GM19438 (cell line): Measurements from ENCODE around the gene MSH2.
A peak's percentile ranks its signal among the peaks of the same experiment; 100 is the strongest.
"Not testable (repeated sequence)": the region's sequence is repeated elsewhere in the genome, so short reads cannot be mapped to it uniquely, and the experiment has no call there.

Experiments used
- ATAC-seq: cut with Tn5 transposase; IDR thresholded peaks from one replicate; pipeline ENCODE4 v1.9.1; 2021; ENCODE audit warnings: low read depth; ENCODE audit not compliant: unreplicated experiment

The MSH2 gene

DNA sequence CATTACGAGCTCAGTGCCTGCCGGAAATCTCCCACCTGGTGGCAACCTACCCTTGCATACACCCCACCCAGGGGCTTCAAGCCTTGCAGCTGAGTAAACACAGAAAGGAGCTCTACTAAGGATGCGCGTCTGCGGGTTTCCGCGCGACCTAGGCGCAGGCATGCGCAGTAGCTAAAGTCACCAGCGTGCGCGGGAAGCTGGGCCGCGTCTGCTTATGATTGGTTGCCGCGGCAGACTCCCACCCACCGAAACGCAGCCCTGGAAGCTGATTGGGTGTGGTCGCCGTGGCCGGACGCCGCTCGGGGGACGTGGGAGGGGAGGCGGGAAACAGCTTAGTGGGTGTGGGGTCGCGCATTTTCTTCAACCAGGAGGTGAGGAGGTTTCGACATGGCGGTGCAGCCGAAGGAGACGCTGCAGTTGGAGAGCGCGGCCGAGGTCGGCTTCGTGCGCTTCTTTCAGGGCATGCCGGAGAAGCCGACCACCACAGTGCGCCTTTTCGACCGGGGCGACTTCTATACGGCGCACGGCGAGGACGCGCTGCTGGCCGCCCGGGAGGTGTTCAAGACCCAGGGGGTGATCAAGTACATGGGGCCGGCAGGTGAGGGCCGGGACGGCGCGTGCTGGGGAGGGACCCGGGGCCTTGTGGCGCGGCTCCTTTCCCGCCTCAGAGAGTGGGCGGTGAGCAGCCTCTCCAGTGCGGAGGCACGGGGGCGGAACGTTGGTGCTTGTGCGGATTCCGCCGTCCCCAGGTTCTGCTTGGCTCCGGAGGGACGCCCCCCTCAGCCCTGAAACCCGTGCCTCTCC lies at the start of gene MSH2:
MSH2 (plus strand) TSS at position 352 of the 804 bp plus-strand sequence; CDS start at position 388, 36 bp downstream.
- ATAC-seq, result peak; percentile 93

DNA sequence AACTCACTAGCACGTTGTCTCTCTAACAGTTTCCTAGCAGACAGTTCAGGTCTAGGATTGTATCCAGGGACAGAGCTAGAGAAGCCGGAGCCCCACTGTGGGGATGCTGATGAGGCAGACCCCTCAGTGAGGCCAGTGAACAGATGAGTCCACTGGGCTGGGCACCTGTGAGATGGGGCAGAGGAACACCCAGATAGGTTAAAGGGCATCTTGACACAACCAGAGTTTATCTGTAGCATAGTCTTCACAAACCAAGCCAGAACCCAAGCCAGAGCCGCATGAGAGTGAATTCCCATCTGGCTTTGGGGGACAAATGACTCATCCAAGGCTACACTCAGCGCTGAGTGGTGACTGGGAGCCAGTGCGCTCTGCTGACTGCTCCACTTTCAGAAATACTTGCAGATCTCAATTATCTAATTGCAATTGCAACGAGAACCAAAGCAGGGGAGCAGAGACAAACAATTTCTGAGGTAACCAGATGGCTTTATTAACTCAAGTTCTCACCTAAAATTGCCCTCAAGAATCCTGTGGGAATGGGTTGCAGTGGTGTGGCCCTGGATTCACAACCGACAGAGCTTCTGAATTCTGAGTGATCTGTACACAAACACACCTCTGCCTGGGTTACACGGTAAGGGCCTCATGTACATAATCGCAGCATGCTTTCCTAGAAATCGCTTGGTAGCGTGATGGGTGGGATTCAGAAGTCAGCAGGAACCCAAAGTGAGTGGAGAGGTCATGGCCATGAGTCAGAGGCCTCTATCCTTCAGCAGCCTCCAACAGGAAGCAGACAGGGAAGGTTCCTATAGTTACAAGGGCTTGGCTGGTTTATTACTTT lies 48.7 kb upstream of the MSH2 start:
- no peak for ATAC-seq

DNA sequence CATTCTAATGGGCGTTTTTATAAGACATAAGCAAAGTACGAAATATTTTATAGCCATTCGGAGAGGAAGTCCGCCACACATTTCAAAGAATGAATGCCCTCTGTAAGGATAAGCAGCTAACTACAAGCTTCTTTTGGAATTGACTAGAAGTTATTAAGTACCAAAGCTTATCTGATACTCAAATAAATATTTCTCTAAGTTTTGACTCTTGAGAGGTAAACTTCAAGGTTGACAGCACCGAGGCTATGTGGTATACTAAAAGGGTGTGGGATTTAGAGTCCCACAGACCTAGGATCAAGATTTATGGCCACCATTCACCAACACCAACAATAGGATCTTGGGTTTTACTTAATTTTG lies 48.1 kb upstream of the MSH2 start:
- ATAC-seq, result no peak

DNA sequence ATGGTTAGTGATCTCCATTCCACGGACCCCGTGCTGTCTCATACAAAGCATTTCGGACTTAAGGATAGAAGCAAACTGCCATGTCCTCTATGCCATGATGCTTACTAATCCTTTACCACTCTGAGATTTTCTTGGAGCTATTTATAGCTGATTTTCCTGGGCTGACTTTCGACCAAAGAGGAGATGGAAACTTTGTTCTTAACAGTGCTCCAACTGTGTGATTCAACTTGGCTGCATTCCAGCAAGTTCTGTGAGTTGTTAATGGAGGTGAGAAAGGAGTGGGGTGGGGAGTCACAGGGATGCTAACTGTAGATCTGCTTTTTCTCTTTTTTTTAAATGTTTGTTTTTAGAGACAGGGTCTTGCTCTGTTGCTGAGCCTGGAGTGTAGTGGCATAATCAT lies 45.5 kb upstream of the MSH2 start:
- no peak for ATAC-seq

DNA sequence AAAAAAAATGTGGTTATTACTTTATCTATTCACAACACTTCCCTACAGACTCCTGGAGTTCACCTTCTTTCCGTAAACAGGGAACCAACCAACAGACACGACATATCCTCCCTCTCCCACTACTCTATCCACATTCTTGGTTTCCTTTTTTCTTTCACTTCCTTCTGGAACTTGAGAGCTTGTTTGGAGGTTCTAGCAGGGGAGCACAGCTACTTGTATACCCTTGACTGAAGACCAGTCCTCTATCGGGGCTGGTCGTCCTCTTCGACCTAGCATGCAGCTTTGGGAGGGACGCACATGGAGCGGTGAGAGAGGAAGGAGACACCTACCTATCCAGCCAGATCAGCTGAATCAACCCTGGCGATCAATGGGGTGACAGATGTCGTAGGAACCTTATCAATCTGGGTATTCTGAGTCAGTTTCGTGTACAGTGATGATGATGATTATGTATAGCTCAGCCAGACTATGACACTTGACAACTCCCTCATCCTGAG lies 43.5 kb upstream of the MSH2 start:
- no peak for ATAC-seq

DNA sequence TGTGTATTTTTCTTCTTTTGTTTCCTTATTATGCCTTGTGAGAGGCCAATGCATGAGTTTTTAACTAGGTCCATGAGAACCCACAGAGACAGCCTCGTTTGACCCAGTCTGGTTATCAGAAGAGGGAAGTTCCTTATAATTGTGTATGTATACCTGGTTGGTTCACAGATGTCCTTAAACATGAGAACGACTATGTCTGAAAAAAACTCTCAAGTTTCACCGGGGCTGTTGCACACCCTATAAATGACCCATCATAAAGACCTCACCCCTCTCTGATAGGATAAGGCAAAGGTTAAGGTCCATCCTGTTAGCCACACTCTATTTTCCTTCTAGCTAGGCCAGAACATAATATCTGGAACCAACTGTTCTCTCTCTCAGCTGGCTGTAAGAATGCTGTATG lies 42.7 kb upstream of the MSH2 start:
- no peak for ATAC-seq

DNA sequence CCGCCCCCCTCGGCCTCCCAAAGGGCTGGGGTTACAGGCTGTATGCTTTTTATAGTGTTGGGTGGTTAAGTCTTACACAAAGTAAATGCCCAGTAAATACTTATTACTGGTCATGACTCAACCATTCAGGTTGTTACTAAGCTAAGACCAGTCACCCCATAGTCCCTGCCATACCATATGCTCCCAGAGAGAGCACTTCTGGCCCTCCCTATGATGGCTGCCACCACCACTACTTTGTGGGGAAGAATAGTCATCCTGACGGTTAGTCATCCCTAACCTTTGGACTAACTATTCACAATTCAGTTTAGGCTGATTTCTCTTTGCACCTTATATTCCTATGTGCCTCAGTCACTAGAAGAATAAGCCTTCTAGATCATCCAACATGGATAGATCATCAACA lies 42.0 kb upstream of the MSH2 start:
- no peak for ATAC-seq

DNA sequence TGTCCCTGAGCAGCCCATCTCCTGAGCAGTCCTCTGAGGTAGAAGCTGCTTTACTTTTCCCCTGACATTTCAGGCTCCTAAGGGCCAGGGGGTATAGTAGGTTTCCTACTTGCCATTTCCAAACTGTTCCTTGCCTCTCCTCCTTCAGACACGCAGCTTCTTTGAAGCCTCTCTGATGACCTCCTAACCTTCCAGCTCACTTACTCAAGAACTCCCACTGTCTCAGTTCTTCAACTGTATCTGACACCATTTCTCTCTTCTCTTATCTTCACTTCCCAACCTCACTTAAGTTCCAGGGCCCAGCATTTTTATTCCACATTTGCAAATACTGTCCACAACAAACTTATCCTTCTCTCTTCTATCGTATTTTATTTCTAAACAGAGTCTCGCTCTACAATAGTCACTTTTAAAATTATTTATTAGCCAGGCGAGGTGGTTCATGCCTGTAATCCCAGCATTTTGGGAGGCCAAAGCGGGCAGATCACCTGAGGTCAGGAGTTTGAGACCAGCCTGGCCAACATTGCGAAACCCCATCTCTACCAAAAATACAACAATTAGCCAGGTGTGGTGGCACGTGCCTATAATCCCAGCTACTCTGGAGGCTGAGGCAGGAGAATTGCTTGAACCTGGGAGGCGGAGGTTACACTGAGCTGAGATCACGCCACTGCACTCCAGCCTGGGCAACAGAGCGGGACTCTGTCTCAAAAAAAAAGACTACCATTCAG lies 41.3 kb upstream of the MSH2 start:
- not testable (repeated sequence) for ATAC-seq

DNA sequence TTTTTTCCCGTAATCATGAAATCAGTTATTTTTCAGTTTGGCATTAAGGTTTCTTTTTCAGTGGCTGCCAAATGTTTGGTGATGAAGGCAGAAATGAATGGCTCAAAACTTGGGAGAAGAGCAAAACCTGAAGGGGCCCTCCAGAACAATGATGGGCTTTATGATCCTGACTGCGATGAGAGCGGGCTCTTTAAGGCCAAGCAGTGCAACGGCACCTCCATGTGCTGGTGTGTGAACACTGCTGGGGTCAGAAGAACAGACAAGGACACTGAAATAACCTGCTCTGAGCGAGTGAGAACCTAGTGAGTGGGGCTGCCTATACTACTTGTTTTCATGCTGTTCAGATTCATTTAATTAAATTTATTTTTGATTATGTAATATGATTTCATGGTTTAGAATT lies 29.2 kb upstream of the MSH2 start:
- ATAC-seq, result no peak

DNA sequence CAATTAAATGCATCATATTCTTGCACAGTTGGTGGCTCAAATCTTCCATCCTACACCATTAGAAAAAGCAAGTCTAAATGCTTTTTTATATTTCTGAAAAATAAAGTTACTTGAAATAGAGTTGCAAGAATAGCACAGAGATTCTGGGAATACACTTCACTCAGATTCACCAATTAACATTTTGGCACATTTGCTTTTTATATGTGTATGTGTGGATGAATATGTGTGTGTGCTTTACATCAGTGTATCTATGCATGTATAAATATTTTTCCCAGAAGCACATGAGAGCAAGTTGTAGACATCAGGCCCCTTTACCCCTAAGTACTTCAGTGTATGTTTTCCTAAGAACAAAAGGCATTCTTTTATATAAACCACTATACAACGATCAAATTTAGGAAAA lies 27.6 kb upstream of the MSH2 start:
- no peak for ATAC-seq

DNA sequence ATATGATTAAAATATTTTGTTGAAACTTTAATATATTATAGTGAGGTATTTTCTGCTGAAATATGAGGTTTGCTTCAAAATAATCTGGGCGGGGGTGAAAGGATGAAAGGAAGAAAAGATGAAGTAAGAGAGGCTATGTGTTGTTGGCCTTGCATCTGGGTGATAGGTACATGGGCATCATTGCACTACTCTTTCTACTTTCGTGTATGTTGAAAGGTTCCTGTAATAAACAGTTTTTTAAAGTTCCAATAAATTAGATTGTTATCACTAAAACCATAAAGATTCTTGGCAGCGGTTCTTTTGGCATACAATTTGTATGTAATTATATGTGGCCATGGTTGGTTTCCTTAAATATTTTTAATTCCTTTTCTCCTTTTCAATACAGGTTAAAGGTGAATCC lies 23.6 kb upstream of the MSH2 start:
- ATAC-seq, result no peak

DNA sequence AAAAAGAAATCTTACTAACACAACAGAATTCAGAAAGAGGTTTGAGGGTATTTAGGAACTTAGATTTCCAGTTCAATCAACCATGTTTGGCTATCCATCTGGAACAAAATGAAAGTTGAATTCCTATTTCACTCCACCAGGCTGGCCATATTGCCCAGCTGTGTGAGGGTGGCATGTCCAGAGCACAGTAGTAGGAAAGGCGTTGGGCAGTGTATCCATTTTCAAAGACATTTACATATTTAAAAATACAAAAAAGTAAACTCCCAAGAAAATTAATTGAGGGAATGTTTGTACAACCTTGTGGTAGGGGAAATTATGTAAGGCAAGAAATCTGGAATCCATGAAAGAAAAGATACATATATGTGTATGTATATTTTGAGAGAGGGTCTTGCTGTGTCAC lies 21.5 kb upstream of the MSH2 start:
- no peak for ATAC-seq

DNA sequence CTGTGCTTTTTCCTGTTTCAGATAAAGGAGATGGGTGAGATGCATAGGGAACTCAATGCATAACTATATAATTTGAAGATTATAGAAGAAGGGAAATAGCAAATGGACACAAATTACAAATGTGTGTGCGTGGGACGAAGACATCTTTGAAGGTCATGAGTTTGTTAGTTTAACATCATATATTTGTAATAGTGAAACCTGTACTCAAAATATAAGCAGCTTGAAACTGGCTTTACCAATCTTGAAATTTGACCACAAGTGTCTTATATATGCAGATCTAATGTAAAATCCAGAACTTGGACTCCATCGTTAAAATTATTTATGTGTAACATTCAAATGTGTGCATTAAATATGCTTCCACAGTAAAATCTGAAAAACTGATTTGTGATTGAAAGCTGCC lies 16.4 kb upstream of the MSH2 start:
- no peak for ATAC-seq

DNA sequence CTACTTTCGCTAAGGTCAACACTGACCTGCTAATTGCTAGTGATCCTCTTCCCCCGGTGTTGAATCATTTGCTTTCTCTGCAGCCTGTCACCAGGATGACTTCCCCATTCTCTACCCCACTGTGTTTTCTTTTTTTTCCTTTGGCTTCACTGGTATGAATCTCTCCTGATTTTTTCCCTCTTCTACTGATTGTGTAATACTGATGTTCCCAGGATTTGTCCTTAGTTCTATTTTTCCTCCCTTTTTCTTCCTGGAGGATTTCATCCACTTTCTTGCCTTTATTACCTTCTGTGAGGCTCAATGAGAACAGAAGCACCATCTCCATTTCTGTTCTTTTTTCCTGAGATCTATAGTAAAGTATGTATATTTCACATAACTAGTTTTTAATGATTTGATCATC lies 14.1 kb upstream of the MSH2 start:
- ATAC-seq, result no peak

DNA sequence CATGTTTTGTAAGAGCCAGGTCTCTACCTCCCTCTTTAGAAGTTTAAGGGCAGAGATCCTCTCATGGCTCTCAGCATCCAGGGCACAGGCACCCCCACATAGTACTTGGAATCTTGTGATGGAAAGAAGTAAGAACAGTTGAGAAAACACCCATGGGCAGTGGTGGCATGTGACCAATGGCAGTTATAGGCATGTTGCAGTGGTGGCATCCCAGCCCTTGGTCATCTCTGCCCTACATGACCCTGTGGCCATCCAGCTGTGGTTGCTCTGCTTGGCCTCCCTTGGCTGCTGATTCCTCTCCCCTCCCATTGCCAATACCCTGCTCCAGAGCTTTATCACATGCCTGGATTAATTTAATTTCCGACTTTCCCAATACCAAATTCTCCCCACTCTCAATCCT lies 13.3 kb upstream of the MSH2 start:
- no peak for ATAC-seq

DNA sequence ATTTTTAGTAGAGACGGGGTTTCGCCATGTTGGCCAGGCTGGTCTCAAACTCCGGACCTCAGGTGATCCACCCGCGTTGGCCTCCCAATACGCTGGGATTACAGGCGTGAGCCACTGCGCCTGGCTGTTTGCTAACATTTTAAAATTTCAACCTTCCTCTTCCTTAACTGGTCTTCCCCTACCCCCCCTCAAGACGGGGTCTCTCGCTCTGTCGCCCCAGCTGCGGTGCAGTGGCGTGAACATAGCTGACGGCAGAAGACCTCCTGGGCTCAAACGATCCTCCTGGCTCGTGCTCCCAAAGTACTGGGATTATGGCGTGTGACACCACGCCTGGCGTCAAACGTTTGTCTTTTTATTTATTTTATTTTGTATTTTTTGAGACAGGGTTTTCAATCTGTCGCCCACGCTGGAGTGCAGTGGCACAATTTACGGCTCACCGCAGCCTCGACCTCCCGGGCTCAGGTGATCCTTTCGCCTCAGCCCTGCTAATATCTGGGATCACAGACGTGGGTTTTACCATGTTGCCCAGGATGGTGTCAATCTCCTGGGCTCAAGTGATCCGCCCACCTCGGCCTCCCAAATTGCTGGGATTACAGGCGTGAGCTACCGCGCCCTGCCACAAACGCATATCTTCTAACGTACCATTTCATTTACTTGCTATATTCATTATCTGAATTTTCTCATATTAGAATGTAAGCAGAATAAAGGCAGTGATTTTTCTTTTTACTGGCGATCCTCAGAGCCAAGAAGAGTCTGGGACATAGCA lies 984 bp upstream of the MSH2 start:
- ATAC-seq, result no peak

DNA sequence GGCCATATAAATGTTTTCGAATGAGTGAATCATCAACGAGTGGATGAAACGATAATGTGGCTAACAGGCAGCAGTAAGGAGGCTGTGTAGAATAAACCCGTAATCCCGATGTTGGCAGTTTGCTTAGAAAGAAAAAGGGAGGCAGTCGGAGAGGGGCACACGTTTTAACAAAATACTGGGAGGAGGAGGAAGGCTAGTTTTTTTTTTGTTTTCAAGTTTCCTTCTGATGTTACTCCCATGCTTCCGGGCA lies 476 bp upstream of the MSH2 start:
- ATAC-seq, result no peak

DNA sequence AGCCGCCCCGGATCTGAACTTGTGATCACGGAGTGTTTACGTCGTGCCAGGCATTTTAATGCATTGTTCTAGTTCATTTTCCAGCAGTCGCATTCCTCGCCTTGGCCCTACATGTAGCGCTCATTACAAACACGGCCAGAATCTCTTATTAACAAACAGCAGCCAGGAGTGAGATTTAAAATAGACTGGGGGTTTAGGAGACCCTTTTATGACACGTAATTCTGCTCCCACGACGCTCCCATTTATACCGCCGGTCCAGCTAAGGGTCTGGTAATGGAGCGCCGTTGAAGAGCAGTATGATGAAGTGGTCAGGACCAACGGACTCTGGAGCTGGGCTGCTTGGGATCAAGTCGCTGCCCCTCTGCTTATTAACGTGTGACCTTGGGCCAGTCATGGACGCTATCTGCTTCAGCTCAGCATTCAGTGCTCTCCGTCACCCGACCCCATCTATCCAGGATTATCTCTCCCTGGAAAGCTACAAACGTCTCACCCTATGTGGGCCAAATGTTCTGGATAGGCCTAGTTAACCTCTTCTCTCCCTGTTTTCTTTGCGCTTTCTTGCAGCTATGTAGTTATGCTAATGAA lies 745 bp downstream of the MSH2 start:
- ATAC-seq, result peak; percentile 3

DNA sequence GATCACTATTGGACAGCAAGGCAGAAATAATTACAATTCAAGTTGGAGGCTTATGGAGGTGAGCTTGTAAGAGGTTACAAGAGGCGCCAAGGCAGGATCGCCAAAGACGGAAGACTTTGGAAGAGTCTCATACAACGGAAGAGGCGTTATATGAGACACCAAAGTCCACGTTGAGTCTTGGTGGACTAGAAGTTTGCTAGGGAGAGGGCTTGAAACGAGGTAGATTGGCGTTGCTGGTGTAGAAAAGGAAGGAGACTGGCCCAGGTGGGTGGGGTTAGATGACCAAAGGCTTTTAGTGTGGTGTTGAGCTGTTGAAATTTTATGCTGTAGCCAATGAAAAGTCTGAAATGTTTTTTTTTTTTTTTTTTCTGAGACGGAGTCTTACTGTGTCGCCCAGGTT lies 1.4 kb downstream of the MSH2 start:
- ATAC-seq, result no peak

DNA sequence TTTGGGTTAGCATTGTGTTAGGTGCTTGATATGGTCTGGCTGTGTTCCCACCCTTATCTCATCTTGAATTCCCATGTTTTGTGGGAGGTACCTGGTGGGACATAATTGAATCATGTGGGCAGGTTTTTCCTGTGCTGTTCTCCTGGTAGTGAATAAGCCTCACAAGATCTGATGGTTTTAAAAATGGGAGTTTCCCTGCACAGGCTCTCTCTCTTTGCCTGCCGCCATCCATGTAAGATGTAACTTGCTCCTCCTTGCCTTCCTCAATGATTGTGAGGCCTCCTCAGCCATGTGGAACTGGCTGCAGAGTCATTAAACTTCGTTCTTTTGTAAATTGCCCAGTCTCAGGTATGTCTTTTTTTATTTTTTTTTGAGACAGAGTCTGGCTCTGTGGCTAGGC lies 2.8 kb downstream of the MSH2 start:
- ATAC-seq, result no peak
